Stimulated activated CD4-positive, alpha-beta T cell treated with anti-CD3 and anti-CD28 coated beads, Interleukin-1b, Interleukin-23, amount 100 ng/mL, for 1 hour (primary cell): ENCODE measurements around the gene DOCK11.
"Not testable (repeated sequence)": the region's sequence is repeated elsewhere in the genome, so short reads cannot be mapped to it uniquely, and the experiment has no call there.

Experiments used
- DNase-seq, 2 donors: peaks; one replicate each; pipeline ENCODE4 v3.0.0-alpha.2; 2020; ENCODE audit warnings: low read depth in 2 of 2

DOCK11 gene

DNA sequence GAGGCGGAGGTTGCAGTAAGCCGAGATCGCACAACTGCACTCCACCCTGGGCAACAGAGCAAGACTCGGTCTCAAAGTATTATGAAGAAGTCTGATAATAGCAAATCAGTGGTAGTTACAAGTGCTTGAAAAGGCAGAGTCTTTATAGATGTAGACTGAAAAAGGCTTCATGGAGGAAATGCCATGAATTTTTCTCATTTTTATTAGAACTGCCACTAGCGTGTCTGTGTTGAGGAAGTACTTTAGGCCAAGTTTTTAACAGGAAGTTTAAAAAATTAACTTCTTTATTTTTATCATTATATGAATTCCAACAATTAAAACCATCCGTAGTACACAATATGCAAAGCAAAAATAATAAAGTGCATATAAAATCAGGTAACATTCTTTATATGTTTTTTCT lies 199.0 kb downstream of the DOCK11 start:
- no peak for DNase-seq

DNA sequence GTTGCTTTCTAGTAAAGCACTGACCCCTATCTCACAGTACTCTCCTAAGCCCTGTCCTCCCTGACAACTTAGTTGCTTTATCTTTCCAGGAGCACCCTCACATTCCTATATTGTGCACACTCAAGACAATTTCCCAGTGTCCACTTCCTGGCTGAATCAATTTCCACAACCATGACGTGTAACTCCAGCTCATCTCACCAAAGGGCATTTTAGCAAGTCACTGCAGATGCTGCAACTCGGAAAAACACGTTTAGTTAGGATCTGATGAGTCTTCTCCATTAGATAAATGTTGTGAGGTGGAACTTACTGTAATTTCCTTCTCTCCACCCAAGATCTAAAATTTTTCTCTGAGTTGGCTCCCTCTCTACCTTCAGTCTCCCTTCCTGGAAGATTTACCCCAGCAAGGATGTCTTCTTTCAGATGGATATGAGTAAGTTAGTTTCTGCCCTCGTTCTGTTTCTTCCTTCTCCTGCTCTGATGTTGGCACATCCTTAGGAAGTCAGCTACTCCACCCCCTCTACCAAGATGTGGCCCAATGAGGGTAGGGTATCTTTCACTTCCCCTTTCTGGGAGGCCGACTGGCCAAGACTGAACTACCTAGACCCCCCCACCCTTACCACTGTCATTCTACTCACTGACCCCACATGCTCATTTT lies 203.0 kb downstream of the DOCK11 start:
- DNase-seq: no peak

DNA sequence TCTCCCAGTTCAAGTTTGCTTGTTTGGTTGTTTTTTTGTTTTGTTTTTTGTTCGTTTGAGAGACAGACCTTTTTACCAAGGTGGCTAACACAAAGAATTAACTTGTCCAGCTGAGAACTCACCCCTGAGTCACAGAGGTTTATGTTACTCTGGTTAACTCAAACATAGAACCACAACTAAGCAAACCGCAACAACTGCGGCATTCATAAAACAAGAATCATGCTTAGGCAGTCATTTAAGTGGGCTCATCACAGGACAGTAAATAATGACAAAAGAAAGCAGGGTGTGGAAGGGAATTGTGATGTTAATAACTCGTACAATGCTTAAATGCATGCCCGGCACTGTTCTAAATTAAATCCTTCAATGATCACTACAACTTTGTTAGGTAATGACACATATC lies 207.1 kb downstream of the DOCK11 start:
- DNase-seq: no peak

DNA sequence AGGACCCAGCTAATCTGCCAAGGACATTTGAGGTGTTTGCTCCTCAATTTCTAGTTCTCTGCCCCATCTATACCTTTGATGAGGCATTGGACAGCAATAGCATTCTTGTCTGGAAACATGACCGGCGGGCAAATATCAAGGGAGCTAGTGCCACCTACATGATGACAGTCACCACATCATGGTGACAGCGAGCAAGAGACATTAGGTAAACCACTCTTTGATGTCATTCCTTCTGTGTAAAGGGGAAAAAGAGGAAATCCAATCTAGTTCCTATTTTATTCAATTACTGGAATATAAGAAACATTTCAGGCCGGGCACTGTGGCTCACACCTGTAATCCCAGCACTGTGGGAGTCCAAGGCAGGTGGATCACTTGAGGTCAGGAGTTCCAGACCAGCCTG lies 211.1 kb downstream of the DOCK11 start:
- DNase-seq: no peak

DNA sequence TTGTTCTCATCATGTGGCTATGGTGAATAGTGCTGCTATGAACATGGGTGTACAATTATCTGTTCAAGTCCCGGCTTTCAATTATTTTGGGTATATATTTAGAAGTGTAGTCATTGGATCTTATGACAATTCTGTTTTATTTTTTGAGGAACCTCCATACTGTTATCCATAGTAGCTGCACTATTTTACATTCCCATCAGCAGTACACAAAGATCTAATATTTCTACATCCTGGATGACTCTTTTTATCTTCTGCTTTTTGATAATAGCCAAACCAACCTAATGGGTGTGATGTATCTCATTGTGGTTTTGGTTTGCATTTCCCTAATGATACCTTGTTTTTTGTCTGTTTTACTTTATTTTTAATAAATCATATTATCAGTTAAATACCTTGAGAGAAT lies 218.9 kb downstream of the DOCK11 start:
- no peak for DNase-seq

DNA sequence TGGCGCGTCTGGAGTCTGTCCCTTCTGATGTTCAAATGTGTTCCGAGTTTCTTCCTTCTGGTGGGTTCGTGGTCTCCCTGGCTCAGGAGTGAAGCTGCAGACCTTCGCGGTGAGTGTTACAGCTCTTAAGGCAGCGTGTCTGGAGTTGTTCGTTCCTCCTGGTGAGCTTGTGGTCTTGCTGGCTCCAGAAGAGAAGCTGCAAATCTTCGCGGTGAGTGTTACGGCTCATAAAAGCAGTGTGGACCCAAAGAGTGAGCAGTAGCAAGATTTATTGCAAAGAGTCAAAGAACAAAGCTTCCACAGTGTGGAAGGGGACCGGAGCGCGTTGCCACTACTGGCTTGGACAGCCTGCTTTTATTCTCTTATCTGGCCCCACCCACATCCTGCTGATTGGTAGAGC lies 220.3 kb downstream of the DOCK11 start:
- DNase-seq: not testable (repeated sequence)

DNA sequence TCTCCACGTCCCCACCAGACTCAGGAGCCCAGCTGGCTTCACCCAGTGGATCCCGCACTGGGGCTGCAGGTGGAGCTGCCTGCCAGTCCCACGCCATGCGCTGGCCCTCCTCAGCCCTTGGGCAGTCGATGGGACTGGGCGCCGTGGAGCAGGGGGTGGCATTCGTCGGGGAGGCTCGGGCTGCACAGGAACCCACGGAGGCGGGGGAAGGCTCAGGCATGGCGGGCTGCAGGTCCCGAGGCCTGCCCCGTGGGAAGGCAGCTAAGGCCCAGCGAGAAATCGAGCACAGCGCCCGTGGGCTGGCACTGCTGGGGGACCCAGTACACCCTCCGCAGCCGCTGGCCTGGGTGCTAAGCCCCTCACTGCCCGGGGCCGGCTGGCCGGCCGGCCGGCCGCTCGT lies 221.2 kb downstream of the DOCK11 start:
- DNase-seq: not testable (repeated sequence)

DNA sequence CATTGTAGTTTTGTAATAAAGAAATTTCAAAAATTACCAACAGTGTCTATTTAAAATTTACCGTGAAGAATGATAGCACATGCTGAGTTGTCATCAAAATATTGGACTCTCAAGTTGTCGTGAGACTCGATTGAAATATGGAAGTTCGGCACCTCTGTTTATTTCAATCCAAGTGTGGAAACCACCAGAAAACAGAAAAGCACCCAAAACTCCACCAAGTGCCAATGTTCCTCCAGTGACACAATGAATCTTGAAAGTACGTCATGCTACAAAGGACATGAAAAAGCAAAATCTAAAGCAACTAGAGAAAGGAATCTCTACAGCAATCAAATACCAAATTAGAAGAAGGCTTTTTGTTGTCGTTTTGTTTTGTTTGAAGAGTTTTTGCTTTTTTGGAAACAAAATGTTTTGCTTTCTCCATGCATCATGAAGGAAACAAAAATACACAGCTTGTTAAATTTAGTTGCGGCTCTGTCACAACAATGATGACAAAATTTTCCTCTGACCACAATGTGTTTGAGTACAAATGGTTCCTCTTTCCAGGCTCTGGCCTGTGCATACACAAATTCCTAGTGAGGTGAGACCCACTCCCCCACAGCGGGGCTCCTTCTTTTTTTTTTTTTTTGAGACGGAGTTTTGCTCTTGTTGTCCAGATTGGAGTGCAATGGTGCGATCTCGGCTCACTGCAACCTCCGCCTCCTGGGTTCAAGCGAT lies 222.2 kb downstream of the DOCK11 start:
- no peak for DNase-seq

DNA sequence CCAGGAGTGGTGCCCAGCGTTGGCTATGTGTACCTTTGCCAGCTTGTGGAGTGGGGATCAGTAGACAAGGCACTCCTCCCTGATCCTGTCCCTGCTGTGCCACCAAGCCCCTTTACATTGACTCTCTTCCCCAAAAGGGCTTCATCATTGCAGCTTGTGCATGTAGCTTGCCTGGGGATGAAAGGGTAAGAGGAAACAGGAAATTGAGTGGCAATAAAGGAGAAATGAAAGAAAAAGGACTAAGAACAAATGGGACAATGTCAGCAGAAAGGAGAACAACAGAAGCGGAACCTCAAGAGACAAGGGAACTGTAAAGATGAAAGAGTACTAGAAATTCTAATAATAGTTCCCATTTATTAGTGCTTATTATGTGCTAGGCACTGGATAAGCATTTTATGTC lies 223.1 kb downstream of the DOCK11 start:
- no peak for DNase-seq

DNA sequence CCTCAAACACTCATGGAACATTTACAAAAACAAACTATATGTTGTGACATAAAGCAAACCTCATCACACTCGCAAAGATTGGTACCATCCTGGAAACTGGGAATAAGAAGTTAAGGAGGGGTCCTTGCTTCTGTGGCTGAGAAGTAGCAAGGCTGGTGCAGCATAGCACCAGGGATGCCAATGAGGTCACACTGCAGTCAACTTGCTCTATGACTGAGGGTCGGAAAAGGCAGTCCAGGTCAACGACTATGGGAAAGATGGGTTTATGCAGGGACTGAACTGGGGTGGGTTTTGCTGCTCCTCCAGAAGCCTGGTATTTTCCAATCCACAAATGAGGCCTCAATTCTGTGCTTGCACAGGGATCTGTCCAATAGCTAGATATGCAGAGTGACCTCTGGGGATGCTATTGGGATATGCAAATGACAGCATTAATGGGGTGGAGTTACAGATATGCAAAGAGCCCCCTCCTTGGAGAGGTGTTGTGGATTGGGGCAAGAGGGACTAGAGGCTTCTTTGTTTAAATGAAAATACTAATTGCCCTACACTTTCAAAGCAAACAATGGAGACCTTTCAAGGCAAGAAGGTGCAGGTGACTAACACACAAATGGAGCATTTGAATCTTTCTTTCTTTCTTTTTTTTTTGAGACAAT lies 224.6 kb downstream of the DOCK11 start:
- no peak for DNase-seq

DNA sequence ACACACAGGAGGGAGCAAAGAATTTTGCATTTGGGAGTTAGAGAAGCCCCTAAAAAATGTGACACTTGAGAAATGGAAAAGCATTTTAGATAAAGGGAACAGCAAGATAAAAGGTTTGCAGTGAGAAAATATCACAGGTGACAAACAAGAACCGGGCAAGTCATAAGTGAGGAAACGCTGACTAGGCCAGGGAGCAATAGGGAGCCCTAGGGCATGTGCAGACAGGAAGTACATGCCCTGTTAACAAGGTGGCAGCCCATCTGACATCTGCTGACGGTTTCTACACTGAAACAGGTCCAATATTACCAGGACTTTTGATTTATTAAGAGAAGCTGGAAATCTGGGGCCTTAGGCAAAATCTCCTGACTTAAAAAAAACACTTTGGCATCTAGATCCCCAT lies 227.8 kb downstream of the DOCK11 start:
- no peak for DNase-seq

DNA sequence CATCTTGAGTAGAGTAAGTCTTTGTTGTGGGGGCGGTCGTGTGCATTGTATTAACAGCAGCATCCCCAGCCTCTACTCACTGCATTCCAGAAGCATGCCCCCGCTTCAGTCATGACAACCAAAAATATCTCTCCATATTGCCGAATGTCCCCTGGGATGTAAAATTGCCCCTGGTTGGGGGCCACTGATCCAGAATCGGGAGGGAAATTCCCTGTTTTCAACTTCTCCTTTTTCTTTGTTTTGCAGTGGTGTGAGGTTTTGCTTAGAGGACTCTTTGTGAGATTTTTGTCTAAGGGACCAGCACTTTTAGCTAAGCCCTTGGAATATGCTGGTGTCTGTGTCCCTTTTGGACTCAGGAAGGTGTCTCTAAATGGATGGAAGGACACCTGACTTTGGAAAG lies 228.8 kb downstream of the DOCK11 start:
- DNase-seq: no peak

DNA sequence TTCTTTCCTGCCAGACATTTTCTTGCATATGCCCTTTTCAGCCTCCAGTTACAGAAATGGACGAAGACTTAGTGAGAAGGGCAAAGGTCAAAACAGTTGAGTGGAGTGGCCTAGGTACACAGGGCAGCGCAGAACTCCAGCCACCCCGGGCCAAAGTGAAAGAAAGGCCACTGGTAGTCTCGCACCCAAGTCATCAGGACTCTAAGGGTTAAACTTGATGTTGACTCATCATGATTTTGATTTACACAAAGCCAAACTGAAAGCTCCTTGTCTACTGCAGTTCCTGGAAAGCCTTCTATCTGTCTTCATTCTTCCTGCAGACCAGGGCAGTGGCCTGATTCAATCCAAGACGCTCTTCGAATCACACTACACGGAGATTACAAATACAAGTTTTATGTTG lies 229.2 kb downstream of the DOCK11 start:
- DNase-seq: no peak

DNA sequence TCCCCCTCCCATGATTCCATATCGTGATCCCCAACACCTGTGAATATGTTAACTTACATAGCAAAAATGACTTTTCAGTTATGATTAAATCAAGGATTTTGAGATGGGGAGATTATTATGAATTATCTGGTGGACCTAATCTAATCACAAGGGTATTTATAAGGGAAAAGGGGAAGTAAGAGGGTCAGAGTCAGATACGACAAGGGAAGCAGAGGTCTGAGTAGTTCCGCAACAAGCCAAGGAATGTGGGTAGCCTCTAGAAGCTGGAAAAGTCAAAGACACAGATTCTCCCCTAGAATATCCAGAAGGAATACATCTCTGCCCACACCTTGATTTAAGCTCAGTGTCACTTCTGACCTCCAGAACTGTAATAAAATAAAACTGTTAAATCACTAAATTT lies 230.8 kb downstream of the DOCK11 start:
- no peak for DNase-seq

DNA sequence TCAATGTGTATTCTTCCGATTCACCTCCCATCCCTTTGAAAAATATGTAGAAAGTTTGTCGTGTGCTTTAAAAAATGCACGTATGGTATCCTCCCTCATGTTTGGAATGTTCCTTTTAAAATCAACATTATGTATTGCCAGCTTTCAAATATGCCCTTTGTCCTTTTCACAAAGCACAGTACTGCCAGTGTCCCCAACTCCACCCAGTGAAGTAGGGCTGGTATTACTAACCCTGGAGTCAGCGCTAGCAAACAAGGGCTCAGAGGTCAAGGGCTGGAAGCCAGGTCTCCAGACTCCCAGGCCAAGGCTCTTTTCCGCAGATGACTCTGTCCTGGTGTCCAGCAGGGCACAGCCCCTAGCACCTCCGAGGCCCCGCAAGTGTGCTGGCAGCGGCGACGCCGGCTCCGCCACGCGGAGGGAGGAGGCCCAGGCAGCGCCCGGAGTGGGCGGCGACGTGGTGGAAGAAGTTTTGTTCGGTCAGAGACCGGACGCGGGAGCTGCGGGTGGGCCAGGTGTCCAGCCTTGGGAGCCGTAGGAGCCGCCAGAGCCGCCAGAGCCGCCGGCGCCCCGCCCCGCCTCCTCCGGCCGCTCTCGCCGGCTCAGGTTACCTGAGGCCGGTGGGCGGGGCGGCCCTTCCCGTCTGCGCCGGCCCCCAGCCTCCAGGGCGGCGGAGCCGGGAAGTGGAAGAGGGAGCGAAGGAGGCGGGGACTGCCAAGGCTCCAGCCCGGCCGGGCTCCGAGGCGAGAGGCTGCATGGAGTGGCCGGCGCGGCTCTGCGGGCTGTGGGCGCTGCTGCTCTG lies 231.5 kb downstream of the DOCK11 start, which contains the start of gene IL13RA1:
Gene IL13RA1 (plus strand): TSS at position 720 of the 799 bp plus-strand sequence. CDS start 33 bp downstream, at position 753.
- no peak for DNase-seq

DNA sequence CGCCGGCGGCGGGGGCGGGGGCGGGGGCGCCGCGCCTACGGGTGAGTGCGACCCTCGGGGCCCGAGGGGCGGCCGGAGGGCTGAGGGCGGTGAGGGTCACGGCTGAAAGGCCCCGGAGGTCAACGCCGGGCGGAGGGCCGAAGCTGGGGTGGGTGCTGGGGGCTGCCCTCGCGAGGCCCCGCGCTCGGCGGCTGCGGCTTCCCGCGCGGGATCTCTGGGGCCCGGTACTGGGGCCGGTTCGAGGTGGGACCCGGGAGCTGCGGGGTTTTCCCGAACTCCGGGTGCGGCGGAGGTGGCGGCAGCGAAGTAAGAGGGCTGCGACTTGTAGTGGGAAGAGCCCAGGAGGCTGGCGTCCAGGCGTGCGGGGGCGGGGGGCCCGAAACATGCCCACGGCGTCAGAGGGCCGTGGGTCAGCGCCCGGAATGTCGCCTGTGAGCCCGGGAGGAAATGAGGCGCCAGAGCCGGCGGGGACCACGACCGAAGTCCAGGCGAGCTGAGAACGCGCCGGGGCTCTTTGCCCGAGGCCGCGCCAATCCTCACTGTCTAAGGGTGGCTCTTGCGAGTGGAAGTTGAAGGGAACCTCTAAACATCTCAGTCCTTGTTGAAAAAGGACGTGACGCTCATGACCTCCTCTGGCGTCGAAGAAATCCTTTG lies 232.2 kb downstream of the DOCK11 start:
- DNase-seq: no peak

DNA sequence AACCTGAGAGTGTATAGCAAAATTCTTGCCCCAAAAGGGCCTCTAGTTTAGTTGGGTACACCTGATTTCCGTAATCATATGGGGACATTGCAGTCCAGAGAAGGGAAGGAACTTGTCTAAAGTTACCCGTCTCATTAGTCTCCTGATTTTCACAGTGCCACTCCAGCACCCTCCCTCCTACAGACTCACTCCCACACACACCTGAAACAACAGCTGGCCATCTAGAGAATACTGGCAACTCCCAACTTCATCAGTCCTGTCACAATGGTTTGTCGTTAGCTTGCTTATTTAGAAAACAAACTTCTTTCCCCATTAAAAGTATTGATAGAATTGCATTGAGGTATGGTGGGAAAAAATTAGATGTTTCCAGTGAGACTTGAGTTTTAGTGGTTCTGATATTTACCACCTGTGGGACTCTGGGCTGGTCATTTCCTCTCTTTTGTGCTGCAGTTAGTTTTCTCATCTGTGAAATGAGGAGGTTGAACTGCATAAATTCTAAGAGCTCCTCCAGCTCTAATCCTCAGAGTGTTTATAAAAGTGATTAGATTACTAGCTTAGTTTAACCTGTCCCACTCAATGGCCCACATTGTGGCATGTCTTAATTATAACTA lies 233.5 kb downstream of the DOCK11 start:
- no peak for DNase-seq

DNA sequence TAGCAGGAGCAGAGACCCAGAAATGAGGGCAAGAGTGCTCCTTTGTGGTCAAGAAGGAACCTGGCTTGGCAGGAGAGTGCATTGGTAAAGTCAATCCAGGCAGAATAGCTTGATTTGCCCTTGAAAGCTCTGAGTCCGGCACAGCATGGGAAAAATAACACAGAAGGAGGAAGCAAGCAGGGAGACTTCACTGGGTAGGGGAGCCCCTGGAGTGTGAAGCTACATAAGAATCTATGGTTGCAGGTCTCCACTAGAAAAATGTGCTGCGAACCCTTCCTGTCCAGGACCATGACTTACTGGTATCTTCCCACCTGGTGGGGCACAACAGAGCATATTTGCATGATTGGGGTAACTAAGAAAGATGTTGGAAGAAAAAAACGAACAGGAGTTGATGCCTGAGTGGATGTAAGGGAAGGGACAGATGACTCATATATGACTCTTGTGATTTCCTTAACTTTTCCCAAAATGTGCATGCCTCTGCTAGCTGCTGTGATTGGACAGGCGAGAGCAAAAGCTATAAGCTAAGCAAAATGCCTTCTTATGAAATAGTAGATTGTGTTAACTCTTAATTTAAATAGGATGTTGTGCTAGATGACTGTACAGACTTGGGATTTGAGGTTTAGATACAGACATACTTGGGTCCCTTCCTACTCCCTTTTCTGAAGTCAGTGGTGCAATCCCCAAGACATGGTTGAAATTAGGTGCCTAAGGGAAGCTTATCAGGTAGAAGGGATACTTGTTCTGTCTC lies 235.1 kb downstream of the DOCK11 start:
- DNase-seq: no peak

DNA sequence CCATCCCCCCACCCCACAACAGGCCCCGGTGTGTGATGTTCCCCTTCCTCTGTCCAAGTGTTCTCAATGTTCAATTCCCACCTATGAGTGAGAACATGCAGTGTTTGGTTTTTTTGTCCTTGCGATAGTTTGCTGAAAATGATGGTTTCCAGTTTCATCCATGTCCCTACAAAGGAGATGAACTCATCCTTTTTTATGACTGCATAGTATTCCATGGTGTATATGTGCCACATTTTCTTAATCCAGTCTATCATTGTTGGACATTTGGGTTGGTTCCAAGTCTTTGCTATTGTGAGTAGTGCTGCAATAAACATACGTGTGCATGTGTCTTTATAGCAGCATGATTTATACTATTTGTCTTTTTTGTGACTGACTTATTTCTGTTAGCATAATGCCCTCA lies 236.9 kb downstream of the DOCK11 start:
- DNase-seq: not testable (repeated sequence)

DNA sequence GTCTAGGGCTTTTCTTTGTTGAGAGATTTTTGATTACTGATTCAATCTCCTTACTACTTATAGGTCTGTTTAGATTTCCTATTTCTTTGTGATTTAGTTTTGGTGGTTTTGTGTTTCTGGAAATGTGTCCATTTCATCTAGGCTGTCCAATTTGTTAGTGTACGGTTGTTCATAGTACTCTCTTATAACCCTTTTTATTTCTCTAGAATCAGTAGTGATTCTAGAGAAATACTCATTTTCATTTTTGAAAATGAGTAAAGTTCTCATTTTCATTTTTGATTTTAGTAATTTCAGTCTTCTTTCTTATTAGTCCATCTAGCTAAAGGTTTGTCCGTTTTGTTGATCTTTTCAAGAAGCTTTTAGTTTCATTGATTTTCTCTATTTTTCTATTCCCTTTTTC lies 239.3 kb downstream of the DOCK11 start:
- no peak for DNase-seq
